ENCODE results near the gene NISCH.

DNA sequence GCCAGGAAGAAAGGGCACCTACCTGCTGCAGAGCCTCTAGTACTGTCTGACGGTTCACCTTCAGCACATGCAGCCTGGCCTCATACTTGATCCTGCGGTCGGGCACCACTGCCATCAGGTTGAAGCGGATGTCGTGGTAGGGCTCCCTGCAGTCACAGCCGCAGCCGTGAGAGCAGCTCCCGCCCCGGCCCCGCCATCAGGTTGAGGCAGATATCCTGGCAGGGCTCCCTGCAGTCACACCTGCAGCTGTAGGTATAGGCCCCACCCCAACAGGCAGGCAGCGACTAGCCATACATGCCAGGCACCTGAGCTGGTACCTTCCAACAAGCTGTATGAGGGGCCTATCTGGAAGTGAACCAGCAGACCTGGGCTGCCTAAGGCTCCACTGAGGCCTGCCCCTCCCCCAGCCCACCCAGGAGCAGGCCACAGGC lies 49.2 kb upstream of the NISCH start:
- TF ChIP-seq CTCF (IDR thresholded peaks at IDR 0.05) (no peak), POLR2A (IDR thresholded peaks at IDR 0.05) (no peak)
